WTC11 (cell line): ENCODE results near the gene RSPO1. TPM values are rescaled to one million over a fixed set of nuclear protein-coding genes. Genes with fewer than 3 reads are reported as not detected.

ENCODE experiments used
- AFF4 ChIP-seq: sonication (generic); formaldehyde crosslinking; IDR thresholded peaks from 2 replicates; pipeline ENCODE4 v1.8.1; 2023; ENCODE audit warnings: mild to moderate bottlenecking, missing genetic modification reagents, borderline replicate concordance
- ARID4B ChIP-seq: sonication (generic); formaldehyde crosslinking; IDR thresholded peaks from 2 replicates; pipeline ENCODE4 v1.8.0; 2023; ENCODE audit warnings: missing genetic modification reagents, mild to moderate bottlenecking, borderline replicate concordance
- IRF1 ChIP-seq: sonication (generic); formaldehyde crosslinking; IDR thresholded peaks from 2 replicates; pipeline ENCODE4 v1.8.0; 2023; ENCODE audit warnings: missing genetic modification reagents
- OVOL2 ChIP-seq: fragments of 250-450 bp; sonication (Bioruptor Pico); IDR thresholded peaks from 2 replicates; pipeline ENCODE4 v1.9.0; 2021; ENCODE audit warnings: mild to moderate bottlenecking, borderline replicate concordance
- PRDM15 ChIP-seq: sonication (generic); formaldehyde crosslinking; IDR thresholded peaks from 2 replicates; pipeline ENCODE4 v1.8.0; 2022; ENCODE audit warnings: missing genetic modification reagents
- PREB ChIP-seq: sonication (generic); formaldehyde crosslinking; IDR thresholded peaks from 2 replicates; pipeline ENCODE4 v1.8.1; 2022; ENCODE audit warnings: mild to moderate bottlenecking, missing genetic modification reagents, moderate library complexity, borderline replicate concordance
- ZMAT4 ChIP-seq: fragments of 250-450 bp; sonication (Bioruptor Pico); IDR thresholded peaks from 2 replicates; pipeline ENCODE4 v1.9.0; 2021; ENCODE audit warnings: mild to moderate bottlenecking
- ZNF138 ChIP-seq: sonication (generic); formaldehyde crosslinking; conservative IDR thresholded peaks from 2 replicates; pipeline ENCODE4 v1.8.1; 2022; ENCODE audit warnings: mild to moderate bottlenecking, moderate library complexity, missing genetic modification reagents
- ZNF219 ChIP-seq: sonication (generic); formaldehyde crosslinking; IDR thresholded peaks from 2 replicates; pipeline ENCODE4 v1.8.0; 2023; ENCODE audit warnings: missing genetic modification reagents, mild to moderate bottlenecking, borderline replicate concordance
- ZNF263 ChIP-seq: sonication (generic); formaldehyde crosslinking; IDR thresholded peaks from 2 replicates; pipeline ENCODE4 v1.8.1; 2022; ENCODE audit warnings: low read depth, mild to moderate bottlenecking, moderate library complexity, missing genetic modification reagents
- total RNA-seq: library from RNA; stranded (reverse); gene quantifications from 3 replicates; pipeline ENCODE4 v1.2.3, GENCODE V29; 2021

RSPO1 gene
- total RNA-seq, 1 experiment from 2014 or later = 0.13 TPM

- TF ChIP-seq PREB (CRISPR knock-in tag) (no peak), PRDM15 (CRISPR knock-in tag) (no peak), IRF1 (CRISPR knock-in tag) (no peak), AFF4 (CRISPR knock-in tag) (no peak), ZNF263 (no peak), ZNF138 (no peak), OVOL2 (CRISPR knock-in tag) (no peak), ZNF219 (CRISPR knock-in tag) (no peak), ARID4B (CRISPR knock-in tag) (no peak), ZMAT4 (CRISPR knock-in tag) (no peak)
Observed at GRCh38 chr1:37673920-37674319, 39.2 kb upstream of the RSPO1 start (continued).
